IMR-90 (cell line): ENCODE results near the gene FOXK1.

Experiments used
- CEBPB ChIP-seq: IDR thresholded peaks from 2 replicates; pipeline ENCODE4 v1.6.1; 2012; ENCODE audit warnings: low read depth, low read length, improper control_type of control experiment
- CHD1 ChIP-seq: IDR thresholded peaks from 2 replicates; pipeline ENCODE4 v1.6.1; 2012; ENCODE audit warnings: low read depth, low read length, improper control_type of control experiment
- ELK1 ChIP-seq: fragments of 150-350 bp; IDR thresholded peaks from 2 replicates; pipeline ENCODE4 v1.6.1; 2016; ENCODE audit warnings: low read depth, mild to moderate bottlenecking, low read length, moderate library complexity, borderline replicate concordance
- MAFK ChIP-seq: IDR thresholded peaks from 2 replicates; pipeline ENCODE4 v1.6.1; 2012; ENCODE audit warnings: low read depth, low read length, improper control_type of control experiment
- POLR2A ChIP-seq: IDR thresholded peaks from 2 replicates; pipeline ENCODE4 v1.6.1; 2012; ENCODE audit warnings: mild to moderate bottlenecking, low read depth, low read length
- RAD21 ChIP-seq: IDR thresholded peaks from 2 replicates; pipeline ENCODE4 v1.6.1; 2012; ENCODE audit warnings: low read length, improper control_type of control experiment
- SMC3 ChIP-seq: fragments of 150-350 bp; IDR thresholded peaks from 2 replicates; pipeline ENCODE4 v1.6.1; 2016; ENCODE audit warnings: low read depth, mild to moderate bottlenecking, antibody characterized with exemption, low read length, moderate library complexity
- TF ChIP-seq, protein P1 (sequence below): conservative IDR thresholded peaks from 2 replicates; pipeline ENCODE4 v1.5.1; 2012; ENCODE audit warnings: mild to moderate bottlenecking, low read depth, low read length, improper control_type of control experiment
- TF ChIP-seq, protein P2 (sequence below): fragments of 150-350 bp; IDR thresholded peaks from 2 replicates; pipeline ENCODE4 v1.6.1; 2017; ENCODE audit warnings: mild to moderate bottlenecking, antibody characterized with exemption, low read length, low read depth

GRCh38 chr7:4800487-4800886, 118.4 kb downstream of the FOXK1 start:
- no peak for TF ChIP-seq RAD21
- TF ChIP-seq, protein P1, sequence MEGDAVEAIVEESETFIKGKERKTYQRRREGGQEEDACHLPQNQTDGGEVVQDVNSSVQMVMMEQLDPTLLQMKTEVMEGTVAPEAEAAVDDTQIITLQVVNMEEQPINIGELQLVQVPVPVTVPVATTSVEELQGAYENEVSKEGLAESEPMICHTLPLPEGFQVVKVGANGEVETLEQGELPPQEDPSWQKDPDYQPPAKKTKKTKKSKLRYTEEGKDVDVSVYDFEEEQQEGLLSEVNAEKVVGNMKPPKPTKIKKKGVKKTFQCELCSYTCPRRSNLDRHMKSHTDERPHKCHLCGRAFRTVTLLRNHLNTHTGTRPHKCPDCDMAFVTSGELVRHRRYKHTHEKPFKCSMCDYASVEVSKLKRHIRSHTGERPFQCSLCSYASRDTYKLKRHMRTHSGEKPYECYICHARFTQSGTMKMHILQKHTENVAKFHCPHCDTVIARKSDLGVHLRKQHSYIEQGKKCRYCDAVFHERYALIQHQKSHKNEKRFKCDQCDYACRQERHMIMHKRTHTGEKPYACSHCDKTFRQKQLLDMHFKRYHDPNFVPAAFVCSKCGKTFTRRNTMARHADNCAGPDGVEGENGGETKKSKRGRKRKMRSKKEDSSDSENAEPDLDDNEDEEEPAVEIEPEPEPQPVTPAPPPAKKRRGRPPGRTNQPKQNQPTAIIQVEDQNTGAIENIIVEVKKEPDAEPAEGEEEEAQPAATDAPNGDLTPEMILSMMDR: no peak
- TF ChIP-seq MAFK: no peak
- TF ChIP-seq POLR2A: no peak
- no peak for TF ChIP-seq CEBPB
- TF ChIP-seq SMC3: no peak
- TF ChIP-seq, protein P2, sequence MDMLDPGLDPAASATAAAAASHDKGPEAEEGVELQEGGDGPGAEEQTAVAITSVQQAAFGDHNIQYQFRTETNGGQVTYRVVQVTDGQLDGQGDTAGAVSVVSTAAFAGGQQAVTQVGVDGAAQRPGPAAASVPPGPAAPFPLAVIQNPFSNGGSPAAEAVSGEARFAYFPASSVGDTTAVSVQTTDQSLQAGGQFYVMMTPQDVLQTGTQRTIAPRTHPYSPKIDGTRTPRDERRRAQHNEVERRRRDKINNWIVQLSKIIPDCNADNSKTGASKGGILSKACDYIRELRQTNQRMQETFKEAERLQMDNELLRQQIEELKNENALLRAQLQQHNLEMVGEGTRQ: no peak
- TF ChIP-seq ELK1: no peak
- TF ChIP-seq CHD1: no peak
